T-helper 1 cell treated with Interleukin-12 subunit alpha and Interleukin-12 subunit beta and Interleukin-4 antibody, amounts not matched to agents 30 ng/mL and 1 ng/mL, for 36 hours (primary cell): ENCODE data around the gene FUCA1. TPM values are rescaled to one million over a fixed set of nuclear protein-coding genes. Genes with fewer than 3 reads are reported as not detected.

ENCODE experiments used
- intact Hi-C: fragments of 100-400 bp; cut with micrococcal nuclease; formaldehyde crosslinking; loops from one replicate; pipeline ENCODE4 v1.15.1; 2024
- total RNA-seq: library from RNA; stranded (reverse); gene quantifications from 2 replicates; pipeline ENCODE4 v1.2.3, GENCODE V29; 2022

FUCA1 gene
- total RNA-seq, 1 donor from 2014 or later: 5.9 TPM

DNA sequence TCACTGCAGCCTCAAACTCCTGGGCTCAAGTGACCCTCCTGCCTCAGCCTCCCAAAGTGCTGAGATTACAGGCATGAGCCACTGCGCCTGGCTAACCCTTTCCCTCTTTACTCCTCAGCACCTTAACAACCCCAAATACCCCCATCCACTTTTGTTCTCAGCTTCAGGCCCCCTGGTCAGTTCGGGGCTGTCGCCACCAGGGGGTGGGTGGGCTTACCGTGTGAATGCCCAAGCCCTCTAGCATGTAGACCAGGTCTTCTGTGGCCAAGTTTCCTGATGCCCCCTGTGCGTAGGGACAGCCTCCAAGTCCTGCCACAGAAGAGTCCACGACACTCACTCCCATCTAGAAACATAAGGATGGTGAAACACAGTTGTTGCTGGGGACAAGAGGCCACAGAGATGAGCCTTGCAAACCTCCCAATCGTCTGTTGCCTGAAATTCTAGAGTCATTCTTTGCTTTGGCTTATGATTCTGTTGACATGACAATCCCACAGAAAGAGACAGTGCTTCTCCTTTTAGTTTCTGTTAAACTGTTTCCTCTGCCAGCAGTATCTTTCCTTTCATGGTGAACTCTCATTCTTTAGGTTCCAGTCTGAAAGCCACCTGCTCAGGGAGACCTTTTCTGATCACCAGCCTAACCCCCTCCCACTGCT, 63.8 kb downstream of the FUCA1 start:
- intact Hi-C loops: loop anchor here (10.0 kb wide), 2 partner anchors 610 to 940 kb away; partner anchors contain the start of genes CLIC4, NIPAL3 and STPG1

DNA sequence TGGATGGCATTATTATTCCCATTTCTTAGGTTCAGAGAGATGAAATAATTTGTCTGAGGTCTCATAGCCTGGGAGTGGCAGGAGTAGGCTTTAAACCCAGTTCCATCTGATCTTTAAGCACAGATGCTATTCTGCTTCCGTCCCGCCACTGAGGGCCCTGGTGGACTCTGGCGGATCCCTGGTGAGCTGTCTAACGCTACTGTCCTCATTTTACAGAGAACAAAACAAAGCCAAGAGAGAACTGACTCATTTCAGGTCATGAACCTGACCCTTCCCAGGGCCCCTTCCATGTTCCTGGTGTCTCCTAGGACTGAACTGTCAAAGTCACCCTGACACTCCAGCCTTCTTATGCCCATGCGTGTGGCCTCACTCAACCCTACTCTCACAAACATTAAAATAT, 64.4 kb downstream of the FUCA1 start:
- intact Hi-C loops: loop anchor here (10.0 kb wide), 2 partner anchors 611 to 941 kb away; partner anchors contain the start of genes CLIC4, NIPAL3 and STPG1

DNA sequence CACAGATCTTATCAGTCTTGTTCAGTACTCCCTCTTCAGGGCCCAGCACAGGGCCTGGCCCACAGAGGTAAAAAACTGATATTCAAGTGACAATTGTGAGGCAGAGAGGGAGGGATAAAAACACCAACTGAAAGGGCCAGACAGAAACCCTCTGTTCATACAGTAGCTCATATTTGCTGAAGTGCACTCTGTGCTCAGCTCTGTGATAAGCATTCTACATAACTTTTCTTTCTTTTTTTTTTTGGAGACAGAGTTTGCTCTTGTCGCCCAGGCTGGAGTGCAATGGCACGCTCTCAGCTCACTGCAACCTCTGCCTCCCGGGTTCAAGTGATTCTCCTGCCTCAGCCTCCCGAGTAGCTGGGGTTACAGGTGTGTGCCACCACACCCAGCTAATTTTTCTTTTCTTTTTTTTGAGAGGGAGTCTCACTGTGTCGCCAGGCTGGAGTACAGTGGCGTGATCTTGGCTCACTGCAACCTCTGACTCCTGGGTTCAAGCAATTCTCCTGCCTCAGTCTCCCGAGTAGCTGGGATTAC, 65.2 kb downstream of the FUCA1 start:
- intact Hi-C loops: loop anchor here (10.0 kb wide), 2 partner anchors 612 to 942 kb away; partner anchors contain the start of genes CLIC4, NIPAL3 and STPG1

DNA sequence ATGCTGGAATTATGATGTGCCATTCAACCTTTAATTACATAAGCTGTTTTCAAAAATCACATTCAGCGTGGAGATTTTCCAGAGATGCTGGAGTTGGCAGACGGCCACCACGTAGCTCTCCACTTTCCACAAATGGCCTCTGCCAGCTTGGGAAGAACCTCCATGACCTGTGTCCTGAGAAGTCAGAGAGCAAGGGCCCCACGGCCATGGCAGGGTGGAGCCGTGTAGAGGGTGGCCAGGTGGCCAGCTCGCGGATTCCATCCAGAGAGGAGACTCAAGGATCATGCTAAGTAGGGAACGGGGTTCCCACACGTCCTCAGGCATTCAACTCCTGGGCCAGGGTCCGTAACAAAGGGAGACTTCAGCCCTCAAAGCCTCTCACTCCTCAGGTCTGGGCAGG, 66.2 kb downstream of the FUCA1 start:
- intact Hi-C loops: loop anchor here (2.0 to 10.0 kb wide), 7 partner anchors 37 to 943 kb away; partner anchors contain the start of genes CLIC4, ELOA, FUCA1 and NIPAL3

DNA sequence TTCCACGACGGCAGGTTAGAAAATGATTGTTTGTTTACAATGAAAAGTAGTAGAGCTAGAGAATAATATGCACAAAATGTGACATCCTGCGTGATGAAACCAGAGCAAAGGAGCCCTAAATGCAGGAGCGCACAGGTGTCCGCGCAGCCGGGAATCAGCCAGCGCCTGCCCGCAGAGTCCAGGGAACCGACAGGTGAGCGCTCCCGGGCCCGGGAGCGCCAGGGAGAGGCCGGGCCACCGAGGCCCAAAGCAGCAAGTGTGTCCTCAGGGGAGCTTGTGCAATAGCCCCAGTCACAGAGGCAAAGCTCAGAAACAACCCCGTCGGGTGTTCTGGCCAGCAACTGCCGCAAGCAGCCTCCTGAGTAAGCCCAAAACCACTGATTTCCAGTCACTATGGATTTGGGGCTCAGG, 66.7 kb downstream of the FUCA1 start:
- intact Hi-C loops: loop anchor here (2.0 to 10.0 kb wide), 7 partner anchors 37 to 943 kb away; partner anchors contain the start of genes CLIC4, ELOA, FUCA1 and NIPAL3

DNA sequence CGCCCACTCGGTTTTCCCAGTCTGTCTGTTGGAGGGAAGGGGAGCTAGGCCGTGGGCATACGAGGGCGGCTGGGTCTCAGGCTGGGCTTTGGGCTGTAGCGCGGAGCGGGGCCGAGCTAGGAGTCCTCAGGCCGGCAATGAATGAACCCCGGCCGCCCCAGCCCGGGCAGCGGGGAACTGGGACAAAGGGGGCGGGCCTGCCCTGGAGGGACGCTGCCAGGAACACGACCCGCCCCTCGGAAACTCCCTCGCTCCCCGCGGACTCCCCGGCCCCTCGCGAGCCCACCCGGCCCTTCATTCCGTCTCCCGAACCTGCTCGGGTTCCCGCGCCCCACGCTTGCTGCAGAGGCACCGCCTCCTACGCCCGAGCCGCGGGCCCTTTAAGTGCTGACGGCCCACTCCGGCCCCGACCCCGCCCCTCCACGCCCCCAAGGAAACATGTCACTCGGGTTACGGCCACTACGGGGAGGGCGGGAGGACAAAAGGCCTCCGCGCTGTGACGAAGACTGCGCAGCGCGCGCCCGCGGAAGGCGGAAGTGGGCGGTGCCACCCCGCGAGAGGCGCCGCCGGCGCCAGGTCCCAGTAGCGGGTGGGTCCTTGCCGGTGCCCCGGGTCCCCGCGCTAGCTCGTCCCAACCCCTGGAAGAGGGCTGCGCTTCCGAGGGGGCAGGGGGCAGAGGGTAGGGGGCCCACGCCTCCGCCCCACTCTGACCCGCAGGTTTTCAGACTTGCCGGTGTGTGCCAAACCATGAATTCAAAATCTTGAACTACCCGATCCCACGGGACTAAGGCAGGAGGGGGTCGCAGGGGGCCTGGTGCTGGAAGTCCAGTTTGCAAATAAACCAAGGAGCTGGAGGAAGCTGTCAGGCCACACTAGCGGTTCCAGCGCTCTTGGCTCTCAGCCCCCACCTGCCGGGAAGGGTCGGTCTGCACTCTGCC, 67.4 kb downstream of the FUCA1 start, which contains the start of gene GALE:
TSS of gene GALE (minus strand) at position 355 of the 938 bp plus-strand sequence. CDS start 1,747 bp downstream, outside the sequence.
- intact Hi-C loops: loop anchor here (1.0 to 10.0 kb wide), 12 partner anchors 9 to 944 kb away; partner anchors contain the start of genes CLIC4, ELOA, FUCA1 and HMGCL

DNA sequence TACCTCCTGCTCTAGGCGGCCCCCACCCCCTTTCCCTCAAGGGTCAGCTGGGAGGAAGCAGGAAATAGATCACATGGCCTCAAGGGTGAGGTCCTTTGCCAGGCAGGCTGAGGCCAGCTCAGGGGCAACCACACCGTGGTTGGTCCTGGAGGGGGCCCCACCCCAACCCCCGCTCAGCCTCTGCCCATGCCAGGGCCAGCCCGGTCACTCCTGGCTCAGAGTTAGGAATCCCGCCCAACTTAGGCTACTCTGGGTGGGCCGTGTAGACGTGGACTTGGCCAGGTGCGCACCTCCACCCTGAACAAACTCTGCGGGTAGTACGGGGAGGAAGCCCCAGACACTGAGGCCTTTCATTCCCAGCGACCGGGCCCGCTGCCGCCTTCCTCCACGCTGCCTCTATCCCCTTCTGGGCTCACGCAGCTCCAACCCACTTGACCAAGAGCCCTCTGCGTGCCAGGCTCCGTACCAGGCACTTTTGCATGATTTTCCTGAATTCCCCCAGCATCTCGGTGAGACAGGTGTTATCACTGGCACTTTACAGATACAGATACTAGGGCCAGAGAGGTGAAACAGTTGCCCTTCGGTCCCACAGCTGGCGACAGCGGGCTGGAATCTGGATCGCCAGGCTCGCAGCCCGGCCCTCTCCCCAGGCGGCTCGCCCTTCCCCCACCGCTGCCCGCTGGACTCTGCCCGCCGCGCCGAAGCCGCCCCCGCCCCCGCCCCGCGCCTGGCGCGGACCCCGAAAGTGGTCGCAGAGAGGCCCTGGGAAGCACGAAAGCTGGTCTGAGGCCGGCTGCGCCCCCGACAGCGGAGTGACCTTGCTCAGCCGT, 68.3 kb downstream of the FUCA1 start:
- intact Hi-C loops: loop anchor here (1.0 to 10.0 kb wide), 12 partner anchors 8 to 945 kb away; partner anchors contain the start of genes CLIC4, ELOA, FUCA1 and HMGCL

DNA sequence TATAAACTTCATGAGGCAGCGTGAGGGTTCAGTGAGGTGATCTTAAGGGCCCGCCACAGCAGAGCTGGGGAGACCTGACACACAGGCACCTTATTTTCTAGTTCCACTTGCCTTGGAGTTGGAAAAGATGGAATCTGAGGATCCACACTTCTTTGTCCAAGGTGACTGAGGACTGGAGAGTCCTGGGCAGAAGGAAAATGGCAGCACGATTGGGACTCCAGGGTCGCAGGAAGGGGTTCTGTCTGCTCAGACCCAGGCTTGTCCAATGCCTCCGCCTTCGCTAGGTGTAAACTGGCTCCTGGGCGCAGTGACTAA, 68.9 kb downstream of the FUCA1 start:
- intact Hi-C loops: no loop called here

DNA sequence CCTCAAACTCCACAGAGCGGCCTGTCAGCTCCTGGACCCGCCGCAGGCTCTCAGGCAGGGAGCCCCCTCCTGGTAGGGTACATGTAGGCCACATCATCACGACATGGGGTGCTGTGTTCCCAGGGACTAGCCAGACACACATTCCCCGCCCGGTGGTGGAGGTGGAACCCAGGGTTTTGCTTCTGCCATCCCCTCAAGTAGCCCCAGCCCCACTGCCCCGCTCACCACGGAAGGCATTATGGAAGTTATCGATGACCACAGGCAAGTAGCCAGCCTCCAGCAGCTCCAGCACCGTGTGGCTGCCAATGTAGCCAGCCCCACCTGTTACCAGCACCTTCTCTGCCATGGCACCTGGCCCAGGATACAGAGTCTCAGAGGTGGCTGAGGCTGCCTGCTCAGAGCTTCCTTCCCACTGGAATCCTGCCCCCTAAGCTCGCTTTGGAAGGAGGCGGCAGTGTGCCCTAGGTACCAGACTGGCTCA, 69.4 kb downstream of the FUCA1 start:
- intact Hi-C loops: no loop called here

DNA sequence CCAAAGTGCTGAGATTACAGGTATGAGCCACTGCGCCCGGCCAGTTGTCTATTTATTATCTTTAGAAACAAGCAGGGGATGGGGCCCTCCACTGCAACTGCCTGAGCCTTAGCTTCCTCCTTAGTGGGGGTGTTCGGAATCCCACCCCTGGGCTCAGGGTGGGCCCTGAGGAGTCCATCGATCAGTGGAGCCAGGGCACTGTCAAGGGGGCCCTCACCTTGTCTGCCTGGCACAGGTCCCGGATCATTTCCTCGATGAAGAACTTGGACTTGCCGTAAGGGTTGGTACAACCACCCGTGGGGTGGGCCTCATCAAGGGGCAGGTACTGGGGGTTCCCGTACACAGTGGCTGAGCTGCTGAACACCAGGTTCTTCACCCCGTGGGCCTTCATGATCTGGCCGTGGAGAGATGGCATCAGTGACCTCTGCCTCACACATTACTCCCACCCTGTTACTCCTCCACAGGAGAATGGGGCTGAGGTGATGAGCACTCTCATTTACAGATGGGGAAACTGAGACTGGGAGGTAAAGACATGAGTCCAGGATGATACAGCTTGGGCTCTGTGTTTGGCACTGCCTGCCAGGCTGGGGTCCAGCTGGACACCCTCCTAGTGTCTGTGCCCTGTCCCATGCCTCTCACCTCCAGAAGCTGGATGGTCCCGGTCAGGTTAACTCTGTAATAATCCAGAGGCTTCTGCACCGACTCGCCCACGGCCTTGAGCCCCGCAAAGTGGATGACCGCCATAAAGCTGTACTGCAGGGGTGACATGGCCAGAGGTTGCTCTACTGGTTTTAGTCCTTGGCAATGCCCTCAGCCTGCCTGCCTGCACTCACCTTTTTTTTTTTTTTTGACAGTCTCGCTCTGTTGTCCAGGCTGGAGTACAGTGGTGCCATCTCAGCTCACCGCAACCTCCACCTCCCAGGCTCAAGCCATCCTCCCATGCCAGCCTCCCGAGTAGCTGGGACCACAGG, 70.3 kb downstream of the FUCA1 start:
- intact Hi-C loops: no loop called here

DNA sequence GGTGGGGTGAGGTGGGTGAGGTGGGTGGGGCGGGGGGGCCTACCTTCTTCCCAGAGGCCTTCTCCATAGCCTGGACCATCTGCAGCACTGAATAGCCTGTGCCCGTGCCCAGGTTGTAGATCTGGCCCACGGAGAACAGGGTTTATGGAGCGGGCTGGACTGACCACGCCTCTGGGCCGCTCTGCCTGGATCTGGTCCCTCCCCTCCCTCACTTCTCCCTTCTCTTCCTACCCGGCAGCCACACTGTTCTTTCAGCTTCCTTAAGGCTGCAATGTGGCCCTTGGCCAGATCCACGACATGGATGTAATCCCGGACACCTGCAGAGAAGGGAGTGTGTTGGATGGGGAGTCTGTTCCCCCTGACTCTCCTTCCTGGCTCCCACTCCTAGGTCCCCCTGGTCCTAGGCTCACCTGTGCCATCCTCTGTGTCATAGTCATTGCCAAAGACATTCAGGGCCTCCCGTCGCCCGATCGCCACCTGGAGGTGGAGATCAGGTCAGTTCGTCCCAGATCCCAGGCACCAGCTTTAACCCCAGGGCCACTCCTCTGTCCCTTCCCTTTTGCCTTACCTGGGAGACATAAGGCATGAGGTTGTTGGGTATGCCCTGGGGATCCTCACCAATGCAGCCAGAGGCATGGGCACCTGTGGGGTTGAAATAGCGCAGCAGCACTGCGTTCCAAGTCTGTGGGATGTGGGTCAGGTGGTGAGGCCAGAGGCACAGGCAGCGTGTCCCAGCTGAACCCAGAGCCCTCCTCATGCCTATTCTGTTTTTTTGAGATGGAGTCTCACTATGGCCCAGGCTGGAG, 71.4 kb downstream of the FUCA1 start:
- intact Hi-C loops: no loop called here

DNA sequence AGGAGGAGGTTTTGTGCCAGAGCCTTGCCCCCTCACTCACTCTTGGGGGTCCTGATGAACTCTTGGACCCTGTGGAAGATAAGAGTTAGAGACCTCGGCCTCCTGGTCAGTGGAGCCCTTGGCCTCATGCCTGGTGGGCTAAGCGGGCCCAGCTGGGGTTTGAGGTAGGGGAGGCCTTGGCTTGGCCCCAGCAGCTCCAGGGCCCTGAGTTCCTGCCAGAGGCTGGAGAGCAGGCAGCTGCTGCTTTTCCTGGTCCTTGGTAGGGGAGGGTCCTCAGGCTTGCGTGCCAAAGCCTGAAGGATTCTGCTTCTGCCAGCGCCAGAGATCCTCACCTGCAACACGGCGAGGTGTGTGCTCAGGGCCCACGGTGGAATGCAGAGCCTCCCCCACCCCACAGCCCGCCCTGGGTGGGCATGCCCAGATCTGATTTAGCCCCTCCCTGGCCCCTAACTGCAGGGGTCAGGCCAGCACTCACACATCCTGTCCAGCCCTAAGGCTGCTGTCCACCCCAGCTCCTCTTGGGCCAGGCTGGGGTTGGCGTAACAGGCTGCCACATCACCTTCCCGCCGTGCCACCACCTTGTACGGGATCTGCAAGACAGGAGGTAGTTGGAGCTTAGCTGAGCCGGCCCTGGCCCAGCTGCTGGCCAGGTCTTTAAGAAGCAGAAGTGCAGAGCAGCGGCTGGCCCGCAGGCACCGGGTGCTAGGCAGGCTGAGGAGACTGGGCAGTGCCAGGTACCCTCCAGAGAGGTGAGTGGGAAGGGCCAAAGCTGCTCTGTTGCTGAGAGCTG, 72.2 kb downstream of the FUCA1 start:
- intact Hi-C loops: no loop called here

Other genes starting within 250 kb of the FUCA1 start
- gene RPL11, start 176.5 kb downstream of the FUCA1 start, total RNA-seq: 975 and 1,009 TPM in 2 replicates
- gene ELOA, start 124.8 kb downstream of the FUCA1 start, total RNA-seq: 43.0 and 43.6 TPM in 2 replicates
- gene PITHD1, start 89.9 kb downstream of the FUCA1 start, total RNA-seq: 57.7 and 59.2 TPM in 2 replicates
- 89.3 and 97.6 TPM in 2 replicates for gene LYPLA2, start 77.1 kb downstream of the FUCA1 start, total RNA-seq
- 20.4 and 20.7 TPM in 2 replicates for gene GALE, start 67.5 kb downstream of the FUCA1 start, total RNA-seq
- 22.4 and 23.4 TPM in 2 replicates for gene HMGCL, start 42.9 kb downstream of the FUCA1 start, total RNA-seq
- 0.05 and 0.07 TPM in 2 replicates for gene CNR2, start 45.1 kb upstream of the FUCA1 start, total RNA-seq
- 127 and 154 TPM in 2 replicates for gene PNRC2, start 91.5 kb upstream of the FUCA1 start, total RNA-seq
- gene SRSF10, start 112.0 kb upstream of the FUCA1 start, total RNA-seq: 199 and 203 TPM in 2 replicates
- gene MYOM3, start 243.8 kb upstream of the FUCA1 start, total RNA-seq: not detected in 2 replicates